HepG2 (cell line): ENCODE data around the gene CCDC117. TPM values are rescaled to one million over a fixed set of nuclear protein-coding genes. Genes with fewer than 3 reads are reported as not detected.

ENCODE experiments used
- AHR ChIP-seq: IDR thresholded peaks from 2 replicates; pipeline ENCODE4 v1.6.1; 2018; ENCODE audit warnings: missing genetic modification reagents, missing compliant biosample characterization
- CBX1 ChIP-seq: IDR thresholded peaks from one replicate; pipeline ENCODE4 v1.6.1; 2016; ENCODE audit warnings: antibody characterized with exemption, low read depth
- CREBL2 ChIP-seq: sonication (generic); formaldehyde crosslinking; IDR thresholded peaks from 2 replicates; pipeline ENCODE4 v1.8.1; 2023; ENCODE audit warnings: missing genetic modification reagents, mild to moderate bottlenecking, borderline replicate concordance
- CSRNP1 ChIP-seq: sonication (generic); formaldehyde crosslinking; IDR thresholded peaks from 2 replicates; pipeline ENCODE4 v1.8.1; 2023; ENCODE audit warnings: mild to moderate bottlenecking, missing genetic modification reagents
- DNMT3B ChIP-seq: conservative IDR thresholded peaks from 2 replicates; pipeline ENCODE4 v1.6.1; 2016; ENCODE audit warnings: missing biosample characterization, control low read depth
- FOXP4 ChIP-seq: sonication (generic); formaldehyde crosslinking; IDR thresholded peaks from 2 replicates; pipeline ENCODE4 v1.4.0; 2020; ENCODE audit warnings: missing genetic modification reagents
- GTF2F1 ChIP-seq: fragments of 150-350 bp; IDR thresholded peaks from 2 replicates; pipeline ENCODE4 v1.6.1; 2014; ENCODE audit warnings: low read length
- HDAC6 ChIP-seq: fragments of 200-600 bp; sonication (generic); IDR thresholded peaks from 2 replicates; pipeline ENCODE4 v1.7.0; 2017; ENCODE audit warnings: mild to moderate bottlenecking, antibody characterized with exemption, low read length, low read depth
- ISL2 ChIP-seq: sonication (generic); formaldehyde crosslinking; IDR thresholded peaks from 2 replicates; pipeline ENCODE4 v1.5.0; 2020; ENCODE audit warnings: missing genetic modification reagents
- MAZ ChIP-seq, 2 experiments: sonication (generic) in 1 of 2; formaldehyde crosslinking in 1 of 2; IDR thresholded peaks; 2 replicates each; pipeline versions ENCODE4 v1.5.0 to v1.6.1; 2012 to 2020; ENCODE audit warnings: low read depth in 2 of 2, mild to moderate bottlenecking in 2 of 2, borderline replicate concordance in 1 of 2, improper control_type of control experiment in 1 of 2, low read length in 1 of 2, missing genetic modification reagents in 1 of 2, moderate library complexity in 1 of 2
- NFYC ChIP-seq: IDR thresholded peaks from 2 replicates; pipeline ENCODE4 v1.6.1; 2016; ENCODE audit warnings: missing genetic modification reagents, missing compliant biosample characterization
- NR1H2 ChIP-seq: sonication (generic); formaldehyde crosslinking; IDR thresholded peaks from 2 replicates; pipeline ENCODE4 v1.8.1; 2022; ENCODE audit warnings: low read depth, missing genetic modification reagents, borderline replicate concordance
- POLR2G ChIP-seq: fragments of 200-400 bp; formaldehyde crosslinking; IDR thresholded peaks from 2 replicates; pipeline ENCODE4 v1.6.1; 2018; ENCODE audit warnings: mild to moderate bottlenecking, low read depth, low read length, moderate library complexity
- SMAD3 ChIP-seq: sonication (generic); formaldehyde crosslinking; IDR thresholded peaks from 2 replicates; pipeline ENCODE4 v1.4.0; 2020; ENCODE audit warnings: missing genetic modification reagents
- TAF15 ChIP-seq: fragments of 200-400 bp; formaldehyde crosslinking; IDR thresholded peaks from one replicate; pipeline ENCODE4 v1.6.1; 2018; ENCODE audit warnings: mild to moderate bottlenecking, low read depth, low read length; ENCODE audit not compliant: poor library complexity, severe bottlenecking
- TARDBP ChIP-seq: sonication (generic); formaldehyde crosslinking; IDR thresholded peaks from 2 replicates; pipeline ENCODE4 v1.8.0; 2022; ENCODE audit warnings: mild to moderate bottlenecking, missing genetic modification reagents
- TBX2 ChIP-seq: sonication (generic); formaldehyde crosslinking; IDR thresholded peaks from 2 replicates; pipeline ENCODE4 v1.5.0; 2020; ENCODE audit warnings: missing genetic modification reagents, mild to moderate bottlenecking, borderline replicate concordance
- TFDP1 ChIP-seq: IDR thresholded peaks from 2 replicates; pipeline ENCODE4 v1.6.1; 2016; ENCODE audit warnings: missing compliant biosample characterization, missing genetic modification reagents, borderline replicate concordance
- ZFP36L1 ChIP-seq: sonication (generic); formaldehyde crosslinking; IDR thresholded peaks from 2 replicates; pipeline ENCODE4 v1.8.0; 2022; ENCODE audit warnings: mild to moderate bottlenecking, missing genetic modification reagents, moderate library complexity
- ZNF138 ChIP-seq: sonication (generic); formaldehyde crosslinking; IDR thresholded peaks from 2 replicates; pipeline ENCODE4 v1.5.0; 2020; ENCODE audit warnings: mild to moderate bottlenecking, low read depth, missing genetic modification reagents
- ZNF451 ChIP-seq: sonication (generic); formaldehyde crosslinking; IDR thresholded peaks from 2 replicates; pipeline ENCODE4 v1.5.0; 2020; ENCODE audit warnings: mild to moderate bottlenecking, missing genetic modification reagents
- ZNF616 ChIP-seq: sonication (generic); formaldehyde crosslinking; IDR thresholded peaks from 2 replicates; pipeline ENCODE4 v1.5.0; 2020; ENCODE audit warnings: low read depth, mild to moderate bottlenecking, missing genetic modification reagents
- ZNF713 ChIP-seq: sonication (generic); formaldehyde crosslinking; IDR thresholded peaks from 2 replicates; pipeline ENCODE4 v1.4.0; 2020; ENCODE audit warnings: mild to moderate bottlenecking, missing genetic modification reagents
- ZNF749 ChIP-seq: sonication (generic); formaldehyde crosslinking; IDR thresholded peaks from 2 replicates; pipeline ENCODE4 v1.8.0; 2022; ENCODE audit warnings: mild to moderate bottlenecking, missing genetic modification reagents, moderate library complexity, borderline replicate concordance
- polyA plus RNA-seq, 8 experiments: library from polyadenylated mRNA; depleted of rRNA in 3 of 8; stranded (reverse) in 7 of 8; unstranded in 1 of 8; fragments of >200 nt; fragmentation: Illumina TruSeq in 4 of 8; extraction: Trizol in 4 of 8; gene quantifications; 2 replicates each; pipeline versions ENCODE4 v1.2.1 to v1.2.3, GENCODE V29; 2011 to 2016; ENCODE audit warnings: low read depth in 4 of 8, missing spikeins in 1 of 8, mixed read lengths in 1 of 8; ENCODE audit not compliant: insufficient read depth in 1 of 8
- total RNA-seq, 5 experiments: library from RNA; depleted of rRNA; stranded (reverse); fragments of >200 nt; fragmentation: Illumina TruSeq; extraction: Trizol; gene quantifications; 2 replicates each; pipeline ENCODE4 v1.2.3, GENCODE V29; 2016; ENCODE audit warnings: low read depth in 1 of 5

CCDC117 gene
- total and polyA plus RNA-seq, 2 of the 13 experiments (the other 11 are each of a cell fraction or from before 2014, with no cell fraction given) = 12.6 to 34.2 TPM

- TF ChIP-seq CSRNP1 (CRISPR knock-in tag) = peak; percentile 61; the same call in 1 of the 2 replicates
- 0 out of 2 replicates have a peak, but pooled peaks have one; percentile 36 for TF ChIP-seq NR1H2 (CRISPR knock-in tag)
- TF ChIP-seq ZNF451 (CRISPR knock-in tag) = 0 out of 2 replicates have a peak, but pooled peaks have one; percentile 24
- no peak for TF ChIP-seq GTF2F1
- TF ChIP-seq CBX1 = no peak
- peak; percentile 32 for TF ChIP-seq ISL2
- TF ChIP-seq TBX2 (CRISPR knock-in tag) = 0 out of 2 replicates have a peak, but pooled peaks have one; percentile 16
- peak; percentile 70 for TF ChIP-seq ZNF616 (CRISPR knock-in tag)
- 0 out of 2 replicates have a peak, but pooled peaks have one; percentile 70 for TF ChIP-seq ZNF713 (CRISPR knock-in tag)
- no peak for TF ChIP-seq HDAC6
- TF ChIP-seq SMAD3 (CRISPR knock-in tag) = peak; percentile 46; the same call in 1 of the 2 replicates
- TF ChIP-seq ZNF749 (CRISPR knock-in tag) = 0 out of 2 replicates have a peak, but pooled peaks have one; percentile 59
- no peak for TF ChIP-seq DNMT3B (CRISPR knock-in tag)
- TF ChIP-seq ZFP36L1 = 0 out of 2 replicates have a peak, but pooled peaks have one; percentile 66
- no peak; the same call in 1 of the 2 replicates for TF ChIP-seq AHR (CRISPR knock-in tag)
- peak; percentile 99 for TF ChIP-seq NFYC (CRISPR knock-in tag)
- TF ChIP-seq FOXP4 (CRISPR knock-in tag) = no peak; the same call in 1 of the 2 replicates
- TF ChIP-seq TAF15 = peak; percentile 73
- 0 out of 2 replicates have a peak, but pooled peaks have one; percentile 30 for TF ChIP-seq CREBL2
- peak; percentile 94 for TF ChIP-seq TFDP1
- TF ChIP-seq ZNF138 (CRISPR knock-in tag) = 0 out of 2 replicates have a peak, but pooled peaks have one; percentile 15
- TF ChIP-seq MAZ (IDR thresholded peaks at IDR 0.05; ENCODE audit: borderline replicate concordance, low read depth, low read length) = 0 out of 2 replicates have a peak, but pooled peaks have one; percentile 11
- TF ChIP-seq MAZ (CRISPR knock-in tag; IDR thresholded peaks at IDR 0.05; ENCODE audit: low read depth) = peak; percentile 30; the same call in 1 of the 2 replicates
- TF ChIP-seq POLR2G = peak; percentile 84
- peak; percentile 69; the same call in 1 of the 2 replicates for TF ChIP-seq TARDBP
Observed at GRCh38 chr22:28741785-28742561, 30.5 kb upstream of the CCDC117 start, which contains the start of the genes CHEK2 and HSCB (continued).
